Measurements from ENCODE around the gene THBD.
"Not testable (repeated sequence)": the region's sequence is repeated elsewhere in the genome, so short reads cannot be mapped to it uniquely, and the experiment has no call there.

The THBD gene

GRCh38 chr20:23033918-23034317, 15.6 kb downstream of the THBD start:
- DNase-seq, result no peak

DNA sequence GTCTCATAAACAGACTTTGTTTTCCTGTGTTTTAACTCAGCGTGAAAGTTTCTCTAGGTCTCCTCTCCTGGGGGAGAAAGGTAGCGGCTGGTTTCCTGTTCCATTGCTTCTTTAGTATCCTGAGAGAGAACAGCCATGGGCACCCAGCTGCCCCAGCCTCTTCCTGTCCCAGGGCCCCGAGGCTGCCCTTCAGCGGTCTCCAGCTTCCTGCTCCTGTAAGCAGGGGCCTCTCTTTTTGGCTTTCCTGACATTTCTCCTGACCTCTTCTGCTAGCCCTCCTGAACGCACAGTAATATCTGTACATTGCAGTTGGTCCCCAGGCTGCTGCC, 16.8 kb downstream of the THBD start:
- DNase-seq, result no peak

GRCh38 chr20:23032056-23032749, 17.3 kb downstream of the THBD start:
- no peak for DNase-seq

DNA sequence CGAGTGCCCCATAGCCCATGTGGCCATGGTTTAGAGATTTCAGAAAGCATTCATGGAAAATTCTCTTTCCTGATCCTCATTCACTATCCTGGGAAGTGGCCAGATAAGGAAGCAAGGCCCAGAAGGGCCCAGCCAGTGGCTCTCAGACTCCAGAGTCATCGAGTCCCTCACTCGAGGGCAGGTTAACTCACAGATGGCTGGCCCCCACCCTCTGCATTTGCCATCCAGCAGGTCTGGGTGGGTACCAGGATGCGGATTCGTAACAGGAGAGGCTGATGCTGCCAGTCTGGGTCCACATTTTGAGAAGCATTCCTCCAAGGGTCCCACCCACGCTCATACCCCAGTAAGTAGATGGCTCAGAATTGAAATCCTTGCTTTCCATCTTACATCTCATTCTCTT, 18.1 kb downstream of the THBD start:
- no peak for DNase-seq

DNA sequence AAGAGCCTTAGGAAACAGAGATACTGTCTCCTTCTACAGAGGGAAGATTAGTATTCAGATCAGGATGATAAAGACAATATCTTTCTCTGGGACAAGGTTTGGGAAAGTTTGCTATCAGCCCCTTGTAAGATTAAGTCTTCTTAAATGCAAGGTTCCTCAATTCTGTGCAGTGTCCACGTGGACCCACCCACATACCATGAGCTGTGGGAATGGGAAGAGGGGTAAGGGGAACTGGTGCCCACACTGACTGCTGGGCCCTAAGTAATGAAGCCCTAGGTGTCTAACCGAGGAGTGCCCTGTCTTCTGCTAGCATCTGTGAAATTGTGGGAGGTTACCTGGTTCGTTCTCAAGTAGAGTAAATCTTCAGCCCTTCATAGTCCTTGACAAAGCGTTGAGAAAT, 20.1 kb downstream of the THBD start:
- no peak for DNase-seq

- DNase-seq, result no peak
Measured at GRCh38 chr20:23028392-23028791, 21.1 kb downstream of the THBD start.

- DNase-seq, result no peak
Measured at GRCh38 chr20:23027721-23028120, 21.8 kb downstream of the THBD start.

GRCh38 chr20:23025503-23025902, 24.0 kb downstream of the THBD start:
- not testable (repeated sequence) for DNase-seq

GRCh38 chr20:23024701-23025100, 24.8 kb downstream of the THBD start:
- DNase-seq, result no peak

DNA sequence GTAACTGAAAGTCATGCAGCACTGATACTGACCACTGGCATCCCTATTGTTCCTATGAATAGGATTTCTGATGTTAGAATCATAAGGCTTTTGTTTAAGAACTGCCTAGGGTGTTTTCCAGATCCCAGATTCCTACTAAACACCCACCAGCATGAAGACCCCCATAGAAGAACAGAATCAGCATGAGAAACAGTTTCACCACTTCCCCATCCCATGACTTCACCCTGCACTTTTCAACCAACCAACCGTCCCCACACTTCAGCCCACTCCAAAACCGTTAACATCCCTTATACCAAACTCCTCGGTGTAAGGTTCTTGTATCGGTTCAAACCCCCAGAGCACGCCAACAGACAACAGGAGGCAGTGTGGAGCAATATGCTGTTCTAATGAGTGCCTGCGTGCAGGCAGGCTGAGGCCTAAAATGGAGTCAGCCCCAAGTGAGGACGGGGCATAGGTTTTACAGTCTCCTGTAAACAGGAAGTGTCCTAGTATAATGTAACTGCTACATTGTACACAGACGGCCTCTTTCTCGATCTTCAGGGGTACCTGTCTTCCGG, 25.8 kb downstream of the THBD start:
- DNase-seq, result no peak

- no peak for DNase-seq
Measured at GRCh38 chr20:23022849-23023248, 26.6 kb downstream of the THBD start.

DNA sequence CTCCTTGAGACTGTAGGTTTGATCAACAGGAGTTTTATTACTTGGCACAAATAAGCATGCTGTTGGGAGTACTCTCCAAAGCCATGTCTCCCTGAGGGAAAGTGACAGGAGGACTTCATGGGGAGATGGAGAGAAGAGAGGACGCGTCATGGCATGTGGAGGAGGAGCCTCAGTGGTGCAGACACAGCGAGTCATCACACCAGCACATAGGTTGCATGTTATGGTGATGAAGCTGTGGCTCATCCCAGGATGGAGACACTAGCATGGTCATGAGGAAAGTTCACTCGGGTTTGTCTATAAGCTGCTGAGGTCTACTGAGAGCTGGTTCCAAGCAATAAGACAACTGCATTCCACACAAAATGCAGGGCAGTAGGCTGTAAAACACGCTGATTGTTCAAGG, 27.5 kb downstream of the THBD start:
- peak; percentile 67 for DNase-seq

GRCh38 chr20:23021541-23021940, 27.9 kb downstream of the THBD start:
- DNase-seq, result no peak

- DNase-seq, result no peak
Measured at GRCh38 chr20:23020230-23021018, 29.0 kb downstream of the THBD start.

- DNase-seq, result no peak
Measured at GRCh38 chr20:23019403-23019802, 30.1 kb downstream of the THBD start.

- no peak for DNase-seq
Measured at GRCh38 chr20:23018941-23019340, 30.5 kb downstream of the THBD start.

DNA sequence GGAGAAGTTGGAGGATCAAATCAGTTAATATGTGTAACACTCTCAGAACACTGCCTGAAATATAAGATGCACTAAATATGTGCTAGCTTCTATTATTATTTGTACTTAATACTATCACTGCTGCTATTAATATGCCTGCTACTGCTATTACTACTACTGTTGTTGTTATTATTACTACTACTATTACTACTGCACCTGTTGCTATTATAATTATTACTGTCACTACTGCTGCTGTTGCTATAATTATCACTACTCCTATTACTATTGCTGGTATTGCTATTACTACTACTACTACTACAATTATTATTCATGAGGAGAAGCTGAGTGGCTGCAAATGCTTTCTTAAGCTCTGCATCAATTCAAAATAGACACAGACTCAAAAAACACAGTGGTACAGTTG, 31.0 kb downstream of the THBD start:
- DNase-seq, result no peak

DNA sequence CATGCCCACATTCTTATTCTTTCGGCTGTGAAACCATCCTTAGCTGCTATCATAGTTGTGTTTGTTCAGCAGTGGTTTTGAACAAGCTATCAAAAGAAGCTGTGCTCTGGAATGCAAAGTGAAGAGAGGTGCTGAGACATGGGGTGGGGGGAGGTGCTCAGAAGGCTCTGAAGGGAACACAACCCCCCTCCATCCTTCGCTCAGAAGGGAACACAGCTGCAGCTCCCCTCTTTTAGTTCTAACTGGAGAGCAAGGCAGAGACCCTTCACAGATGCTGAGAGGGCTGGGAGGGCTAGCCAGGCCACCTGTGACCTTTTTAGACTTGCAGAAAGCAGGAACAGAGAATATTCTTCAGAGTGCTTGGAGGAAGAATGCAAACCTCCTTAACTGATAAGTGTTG, 32.0 kb downstream of the THBD start:
- DNase-seq, result no peak

DNA sequence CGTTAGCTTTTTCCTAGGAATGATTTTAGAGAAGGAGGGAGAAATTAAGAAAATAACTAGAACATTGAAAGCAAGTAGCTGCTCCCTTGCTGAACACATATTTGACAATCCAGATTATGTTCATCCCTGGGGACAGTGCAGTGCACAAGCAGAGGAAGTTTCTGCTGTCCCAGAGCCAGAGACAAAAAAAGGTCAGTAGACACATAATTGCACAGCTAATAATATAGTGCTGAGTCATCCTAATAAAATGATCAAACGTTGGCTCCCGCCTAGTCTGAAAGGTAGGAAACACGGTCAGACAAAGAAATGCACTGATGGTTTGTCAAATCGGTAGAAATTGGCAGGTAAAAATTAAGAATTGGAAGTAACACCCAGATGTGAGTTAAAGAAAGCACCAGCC, 36.0 kb downstream of the THBD start:
- no peak for DNase-seq

GRCh38 chr20:23011008-23011721, 38.3 kb downstream of the THBD start:
- DNase-seq, result no peak

DNA sequence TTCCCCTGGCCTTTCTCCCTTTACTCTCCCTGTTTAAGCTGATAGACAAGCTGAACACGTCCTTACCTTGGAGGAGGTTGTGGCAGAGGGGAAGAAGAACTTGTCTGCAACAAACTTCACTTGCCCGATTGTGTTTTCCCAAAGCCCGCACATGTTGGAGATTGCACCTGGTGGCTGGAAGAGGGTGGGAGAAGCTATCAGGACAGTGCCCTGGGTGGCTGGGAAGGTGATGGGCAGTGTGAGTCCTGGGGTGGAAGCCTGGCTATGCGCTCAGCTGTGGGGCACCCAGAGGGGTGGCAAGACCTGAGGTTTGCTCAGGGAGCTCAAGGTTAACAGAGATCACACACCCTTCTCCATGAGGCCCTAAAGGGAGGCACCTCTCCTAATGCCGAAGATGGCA, 39.4 kb downstream of the THBD start:
- DNase-seq, result no peak

GRCh38 chr20:23009636-23010035, 39.8 kb downstream of the THBD start:
- no peak for DNase-seq

DNA sequence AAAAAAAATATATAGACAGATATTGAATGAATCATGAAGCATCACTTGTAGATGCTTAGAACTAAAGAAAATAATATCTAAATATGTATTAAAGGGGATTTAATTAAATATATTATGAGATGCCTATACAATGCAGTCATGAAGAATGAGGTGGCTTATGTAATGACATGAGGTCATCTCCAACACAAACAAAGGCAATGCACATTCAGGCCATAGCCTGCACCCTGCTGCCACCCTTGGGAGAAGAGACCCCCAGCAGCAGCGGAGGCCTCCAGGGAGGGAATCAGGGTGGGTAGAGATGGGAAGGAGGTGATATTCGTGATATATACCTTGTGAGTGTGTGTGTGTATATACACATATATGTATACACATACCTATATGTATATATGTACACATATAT, 40.8 kb downstream of the THBD start:
- DNase-seq, result peak; percentile 14

Data from fibroblast of skin of right biceps (primary cell).